Spleen (tissue), 11 donors: ENCODE results near the gene MAPK8IP3. TPM values are rescaled to one million over a fixed set of nuclear protein-coding genes. Genes with fewer than 3 reads are reported as not detected.

ENCODE experiments used
- DNase-seq: peaks from one replicate; pipeline ENCODE4 v3.0.0-alpha.2; 2020
- H3K27ac ChIP-seq, 8 donors: fragments of 200-600 bp; sonication (generic) in 7 of 8; 1 replicate in 4 of 8; 2 replicates in 4 of 8; pipeline versions ENCODE4 v1.5.0 to v1.8.0; 2016 to 2021; ENCODE audit warnings: inconsistent platforms in 4 of 8, mild to moderate bottlenecking in 4 of 8, moderate library complexity in 1 of 8
- H3K27me3 ChIP-seq, 7 donors: fragments of 200-600 bp; sonication (generic) in 6 of 7; replicated peaks in 1 of 7; 1 replicate in 4 of 7; 2 replicates in 3 of 7; pipeline versions ENCODE4 v1.5.0 to v1.8.0; 2016 to 2021; ENCODE audit warnings: inconsistent platforms in 3 of 7, mild to moderate bottlenecking in 1 of 7
- H3K36me3 ChIP-seq, 6 donors: fragments of 200-600 bp; sonication (generic) in 5 of 6; 1 replicate in 4 of 6; 2 replicates in 2 of 6; pipeline versions ENCODE4 v1.5.0 to v1.8.0; 2016 to 2021; ENCODE audit warnings: inconsistent platforms in 2 of 6
- H3K4me1 ChIP-seq, 6 donors: fragments of 200-600 bp; sonication (generic) in 5 of 6; 1 replicate in 3 of 6; 2 replicates in 3 of 6; pipeline versions ENCODE4 v1.5.0 to v1.8.0; 2016 to 2021; ENCODE audit warnings: inconsistent platforms in 3 of 6
- H3K4me3 ChIP-seq, 8 donors: fragments of 200-600 bp; sonication (generic) in 7 of 8; 1 replicate in 4 of 8; 2 replicates in 4 of 8; pipeline versions ENCODE4 v1.5.0 to v1.8.0; 2016 to 2021; ENCODE audit warnings: inconsistent platforms in 4 of 8, mild to moderate bottlenecking in 4 of 8, moderate library complexity in 2 of 8
- H3K9me3 ChIP-seq, 8 donors: fragments of 200-600 bp; sonication (generic) in 7 of 8; 1 replicate in 4 of 8; 2 replicates in 4 of 8; pipeline versions ENCODE4 v1.5.0 to v1.8.0; 2016 to 2021; ENCODE audit warnings: inconsistent platforms in 4 of 8
- POLR2A ChIP-seq, 3 donors: fragments of 450-650 bp; IDR thresholded peaks; one replicate each; pipeline ENCODE4 v1.5.1; 2017; ENCODE audit warnings: antibody characterized with exemption in 3 of 3, mild to moderate bottlenecking in 1 of 3
- POLR2AphosphoS5 ChIP-seq, 3 donors: sonication (generic); formaldehyde crosslinking; IDR thresholded peaks; one replicate each; pipeline ENCODE4 v1.5.1; 2017; ENCODE audit warnings: antibody characterized with exemption in 3 of 3
- WGBS, 5 donors: extraction: QIAGEN DNeasy Blood & Tissue Kit in 3 of 5; methylation state at CpG; one replicate each; pipeline versions ENCODE4 v1.1.5 to v1.1.7; 2013 to 2018; 5-methylcytosine and 5-hydroxymethylcytosine counted together
- intact Hi-C: fragments of 100-400 bp; cut with DNase I; formaldehyde crosslinking; loops from one replicate; pipeline ENCODE4 v1.15.0; 2023; ENCODE audit warnings: low total_unique reads
- polyA plus RNA-seq, 3 donors: library from polyadenylated mRNA; stranded (reverse); fragments of 200-250 nt; gene quantifications; one replicate each; pipeline ENCODE4 v1.2.1, GENCODE V29; 2013
- total RNA-seq, 7 donors: library from RNA; depleted of rRNA in 3 of 7; stranded (reverse); fragments of >200 nt in 3 of 7; fragmentation: NEBNext Ultra II Directional in 4 of 7; extraction: Animal tissue kit (Norgen Biotek cat#: 25700) in 4 of 7; gene quantifications; one replicate each; pipeline versions ENCODE4 v1.1.0 to v1.2.1, GENCODE V29; 2016 to 2021
- TF ChIP-seq, protein P1 (sequence below), 11 experiments: fragments of 200-600 bp in 7 of 11; fragments of 450-650 bp in 4 of 11; sonication (generic) in 4 of 11; IDR thresholded peaks in 8 of 11; conservative IDR thresholded peaks in 3 of 11; 1 replicate in 7 of 11; 2 replicates in 4 of 11; pipeline versions ENCODE4 v1.4.0 to v1.8.0; 2016 to 2021; ENCODE audit warnings: antibody characterized with exemption in 11 of 11, inconsistent platforms in 4 of 11, mild to moderate bottlenecking in 1 of 11
- donor health status: healthy with polysubstance abuse.
- donor health status: DM: no; HTN: no; CAD: no; lungs with moderate emphysema.
- donor health status: DM: no; HTN: no; CAD: no.
- donor health status: Bipolar disorder and iron deficiency.
- donor health status: healthy.
- donor health status: DM: no; HTN: no; CAD: no.
- donor health status: DM: yes; HTN: yes; CAD: no.

MAPK8IP3 gene
- total and polyA plus RNA-seq, 10 donors: 27.2 to 134 (median 114) TPM

DNA sequence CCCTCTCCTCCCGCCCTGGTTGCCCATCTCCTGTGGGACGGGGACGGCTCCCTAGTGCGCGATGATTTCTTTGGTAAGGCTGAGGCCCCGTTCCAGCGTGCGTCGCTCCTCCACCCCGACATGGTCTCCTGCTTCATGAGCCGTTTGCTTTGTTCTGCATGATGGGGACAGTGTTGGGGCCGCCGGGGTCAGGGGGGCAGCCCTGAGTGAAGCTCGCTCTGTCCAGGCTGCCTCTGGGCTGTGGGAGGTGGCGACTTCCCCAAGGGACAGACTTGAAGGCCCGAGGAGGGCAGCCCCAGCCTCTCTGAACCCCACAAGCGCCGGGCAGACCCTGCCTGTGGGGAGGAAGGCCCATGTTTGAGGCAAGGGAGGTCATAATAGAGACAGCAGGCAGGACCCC lies 52.9 kb downstream of the MAPK8IP3 start:
- H3K9me3 ChIP-seq: no peaks in the 10 kb centered on the region
- peaks cover 0 to 98% (median 61%) of the 10 kb centered on the region in 6 donors for H3K36me3 ChIP-seq
- H3K27me3 ChIP-seq: no peaks in the 10 kb centered on the region
- WGBS, 5 donors: 92 to 95% (median 94%) methylated on average over 18 of the region's 18 CpGs
- peak; percentile 59 for DNase-seq
- no peak for TF ChIP-seq POLR2AphosphoS5 (IDR thresholded peaks at IDR 0.05)
- no peak for TF ChIP-seq POLR2A (IDR thresholded peaks at IDR 0.05)
- TF ChIP-seq, protein P1, sequence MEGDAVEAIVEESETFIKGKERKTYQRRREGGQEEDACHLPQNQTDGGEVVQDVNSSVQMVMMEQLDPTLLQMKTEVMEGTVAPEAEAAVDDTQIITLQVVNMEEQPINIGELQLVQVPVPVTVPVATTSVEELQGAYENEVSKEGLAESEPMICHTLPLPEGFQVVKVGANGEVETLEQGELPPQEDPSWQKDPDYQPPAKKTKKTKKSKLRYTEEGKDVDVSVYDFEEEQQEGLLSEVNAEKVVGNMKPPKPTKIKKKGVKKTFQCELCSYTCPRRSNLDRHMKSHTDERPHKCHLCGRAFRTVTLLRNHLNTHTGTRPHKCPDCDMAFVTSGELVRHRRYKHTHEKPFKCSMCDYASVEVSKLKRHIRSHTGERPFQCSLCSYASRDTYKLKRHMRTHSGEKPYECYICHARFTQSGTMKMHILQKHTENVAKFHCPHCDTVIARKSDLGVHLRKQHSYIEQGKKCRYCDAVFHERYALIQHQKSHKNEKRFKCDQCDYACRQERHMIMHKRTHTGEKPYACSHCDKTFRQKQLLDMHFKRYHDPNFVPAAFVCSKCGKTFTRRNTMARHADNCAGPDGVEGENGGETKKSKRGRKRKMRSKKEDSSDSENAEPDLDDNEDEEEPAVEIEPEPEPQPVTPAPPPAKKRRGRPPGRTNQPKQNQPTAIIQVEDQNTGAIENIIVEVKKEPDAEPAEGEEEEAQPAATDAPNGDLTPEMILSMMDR (IDR thresholded peaks at IDR 0.05 in 8 of 11, conservative IDR thresholded peaks at IDR 0.05 in 3 of 11): no peak
- intact Hi-C loops: no loop called here
- peaks cover 0 to 8% (median 0%) of the 10 kb centered on the region in 6 donors for H3K4me1 ChIP-seq
- H3K4me3 ChIP-seq: no peak overlapping the region
- no peak overlapping the region for H3K27ac ChIP-seq

DNA sequence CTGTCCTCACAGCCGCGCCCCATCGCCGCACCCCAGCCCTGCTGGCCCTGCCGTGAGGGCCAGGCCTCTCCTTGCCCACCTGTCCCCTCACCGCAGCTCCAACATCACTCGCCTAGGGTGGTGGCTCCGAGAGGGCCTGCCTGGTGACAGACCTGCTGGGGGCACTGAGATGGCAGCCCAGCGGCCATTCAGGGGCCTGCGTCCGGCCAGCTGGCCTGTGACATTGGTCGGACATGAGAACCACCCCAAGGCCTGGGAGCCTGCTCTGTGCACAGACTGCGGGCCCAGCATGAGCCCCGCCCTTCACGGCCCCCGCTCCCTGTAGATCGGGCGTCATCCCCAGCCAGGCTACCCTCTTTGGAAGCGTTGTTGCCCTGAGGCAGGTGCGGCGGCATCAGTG lies 53.5 kb downstream of the MAPK8IP3 start:
- TF ChIP-seq POLR2AphosphoS5 (IDR thresholded peaks at IDR 0.05): no peak
- TF ChIP-seq, protein P1 (IDR thresholded peaks at IDR 0.05 in 8 of 11, conservative IDR thresholded peaks at IDR 0.05 in 3 of 11): no peak
- no peak for TF ChIP-seq POLR2A (IDR thresholded peaks at IDR 0.05)
- intact Hi-C loops: no loop called here
- no peak overlapping the region for H3K4me3 ChIP-seq
- WGBS, 5 donors: 94 to 97% (median 96%) methylated on average over 16 to 21 of the region's 21 CpGs
- H3K9me3 ChIP-seq: no peaks in the 10 kb centered on the region
- peaks cover 0 to 98% (median 61%) of the 10 kb centered on the region in 6 donors for H3K36me3 ChIP-seq
- H3K27me3 ChIP-seq: no peaks in the 10 kb centered on the region
- H3K4me1 ChIP-seq: peaks cover 0 to 8% (median 0%) of the 10 kb centered on the region in 6 donors
- peak; percentile 50 for DNase-seq
- no peak overlapping the region for H3K27ac ChIP-seq

DNA sequence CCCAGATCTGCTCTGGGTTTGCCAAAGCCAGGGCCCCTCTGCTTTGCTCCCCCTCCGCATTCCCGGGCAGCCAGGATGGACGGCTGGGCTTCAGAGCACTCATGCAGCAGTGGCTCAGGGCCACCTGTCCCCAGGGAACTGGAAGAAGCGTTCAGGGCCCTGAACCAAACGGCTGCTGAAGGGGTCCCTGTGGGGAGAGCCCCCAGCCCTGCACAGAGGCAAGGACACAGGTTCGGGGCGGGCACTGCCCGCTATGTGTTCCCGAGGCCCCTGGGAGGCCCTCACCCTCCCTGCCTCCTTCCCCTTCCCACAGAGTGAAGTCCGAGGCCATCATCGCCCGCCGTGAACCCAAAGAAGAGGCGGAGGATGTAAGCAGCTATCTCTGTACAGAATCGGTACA lies 54.9 kb downstream of the MAPK8IP3 start:
- H3K4me1 ChIP-seq: peaks cover 0 to 8% (median 0%) of the 10 kb centered on the region in 6 donors
- peaks cover 0 to 98% (median 72%) of the 10 kb centered on the region in 6 donors for H3K36me3 ChIP-seq
- intact Hi-C loops: no loop called here
- H3K27ac ChIP-seq: no peak overlapping the region
- TF ChIP-seq POLR2AphosphoS5 (IDR thresholded peaks at IDR 0.05) (peak in 1 of 3 donors; percentile 42), POLR2A (IDR thresholded peaks at IDR 0.05) (no peak)
- DNase-seq: no peak
- 84 to 97% (median 94%) methylated on average over 10 to 15 of the region's 15 CpGs for WGBS, 5 donors
- no peak overlapping the region for H3K4me3 ChIP-seq
- no peaks in the 10 kb centered on the region for H3K27me3 ChIP-seq
- H3K9me3 ChIP-seq: no peaks in the 10 kb centered on the region

DNA sequence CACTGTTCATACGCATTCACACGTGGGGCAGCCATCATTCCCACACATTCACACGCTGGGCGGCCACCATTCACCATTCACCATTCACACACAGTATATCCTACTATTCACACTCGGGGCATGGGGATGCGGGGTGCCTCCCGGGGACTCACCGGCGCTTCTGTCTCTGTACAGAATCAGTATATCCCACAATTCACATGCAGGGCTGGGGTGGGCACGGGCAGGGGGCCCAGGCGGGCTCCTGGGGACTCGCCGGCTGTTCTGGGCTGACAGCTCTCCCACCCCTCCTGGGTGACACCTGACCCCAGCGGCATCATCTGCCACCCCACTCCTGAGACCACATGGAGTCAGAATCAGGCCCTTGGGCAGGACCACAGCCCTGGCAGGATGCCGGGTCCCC lies 55.8 kb downstream of the MAPK8IP3 start:
- H3K27me3 ChIP-seq: no peaks in the 10 kb centered on the region
- intact Hi-C loops: no loop called here
- TF ChIP-seq POLR2A (IDR thresholded peaks at IDR 0.05) (no peak), POLR2AphosphoS5 (IDR thresholded peaks at IDR 0.05) (no peak)
- TF ChIP-seq, protein P1 (IDR thresholded peaks at IDR 0.05 in 8 of 11, conservative IDR thresholded peaks at IDR 0.05 in 3 of 11): no peak
- H3K36me3 ChIP-seq: peaks cover 0 to 100% (median 80%) of the 10 kb centered on the region in 6 donors
- no peak overlapping the region for H3K4me3 ChIP-seq
- H3K9me3 ChIP-seq: no peaks in the 10 kb centered on the region
- 92 to 96% (median 93%) methylated on average over 10 to 15 of the region's 15 CpGs for WGBS, 5 donors
- no peak overlapping the region for H3K27ac ChIP-seq
- peak; percentile 58 for DNase-seq
- peaks cover 0 to 8% (median 0%) of the 10 kb centered on the region in 6 donors for H3K4me1 ChIP-seq
